WERI-Rb-1 (cell line): ENCODE data around the gene XYLT2.
"Not testable (repeated sequence)": the region's sequence is repeated elsewhere in the genome, so short reads cannot be mapped to it uniquely, and the experiment has no call there.

Experiments used
- DNase-seq: peaks from one replicate; pipeline ENCODE4 v3.0.0-alpha.2; 2020
- H3K27ac ChIP-seq: fragments of 250-450 bp; sonication (Bioruptor Pico); 2 replicates; pipeline ENCODE4 v1.5.1; 2020; ENCODE audit warnings: mild to moderate bottlenecking, moderate library complexity
- H3K27me3 ChIP-seq: fragments of 250-450 bp; sonication (Bioruptor Pico); 2 replicates; pipeline ENCODE4 v1.5.1; 2021; ENCODE audit warnings: mild to moderate bottlenecking, low read depth, moderate library complexity; ENCODE audit not compliant: insufficient read depth, severe bottlenecking
- H3K36me3 ChIP-seq: fragments of 250-450 bp; sonication (Bioruptor Pico); 2 replicates; pipeline ENCODE4 v1.5.1; 2020; ENCODE audit warnings: mild to moderate bottlenecking, moderate library complexity
- H3K4me3 ChIP-seq: 2 replicates; pipeline ENCODE4 v1.5.1; 2011; ENCODE audit warnings: low read depth, mild to moderate bottlenecking, control low read depth, low read length
- H3K9me3 ChIP-seq: fragments of 250-450 bp; sonication (Bioruptor Pico); 2 replicates; pipeline ENCODE4 v1.5.1; 2021; ENCODE audit warnings: mild to moderate bottlenecking, moderate library complexity; ENCODE audit not compliant: severe bottlenecking
- TF ChIP-seq, protein P1 (sequence below): IDR thresholded peaks from 2 replicates; pipeline ENCODE4 v1.5.1; 2011; ENCODE audit warnings: low read depth, mild to moderate bottlenecking, control low read depth, inconsistent platforms, low read length

XYLT2 gene

GRCh38 chr17:50330151-50330775 is 15.7 kb upstream of the XYLT2 start:
- Histone ChIP-seq H3K27me3 (no peaks in the 10 kb centered on the region), H3K9me3 (no peaks in the 10 kb centered on the region), H3K36me3 (no peaks in the 10 kb centered on the region), H3K27ac (no peak overlapping the region), H3K4me3 (no peak overlapping the region)
- no peak for DNase-seq
- TF ChIP-seq, protein P1, sequence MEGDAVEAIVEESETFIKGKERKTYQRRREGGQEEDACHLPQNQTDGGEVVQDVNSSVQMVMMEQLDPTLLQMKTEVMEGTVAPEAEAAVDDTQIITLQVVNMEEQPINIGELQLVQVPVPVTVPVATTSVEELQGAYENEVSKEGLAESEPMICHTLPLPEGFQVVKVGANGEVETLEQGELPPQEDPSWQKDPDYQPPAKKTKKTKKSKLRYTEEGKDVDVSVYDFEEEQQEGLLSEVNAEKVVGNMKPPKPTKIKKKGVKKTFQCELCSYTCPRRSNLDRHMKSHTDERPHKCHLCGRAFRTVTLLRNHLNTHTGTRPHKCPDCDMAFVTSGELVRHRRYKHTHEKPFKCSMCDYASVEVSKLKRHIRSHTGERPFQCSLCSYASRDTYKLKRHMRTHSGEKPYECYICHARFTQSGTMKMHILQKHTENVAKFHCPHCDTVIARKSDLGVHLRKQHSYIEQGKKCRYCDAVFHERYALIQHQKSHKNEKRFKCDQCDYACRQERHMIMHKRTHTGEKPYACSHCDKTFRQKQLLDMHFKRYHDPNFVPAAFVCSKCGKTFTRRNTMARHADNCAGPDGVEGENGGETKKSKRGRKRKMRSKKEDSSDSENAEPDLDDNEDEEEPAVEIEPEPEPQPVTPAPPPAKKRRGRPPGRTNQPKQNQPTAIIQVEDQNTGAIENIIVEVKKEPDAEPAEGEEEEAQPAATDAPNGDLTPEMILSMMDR = 0 out of 2 replicates have a peak, but pooled peaks have one; percentile 7

DNA sequence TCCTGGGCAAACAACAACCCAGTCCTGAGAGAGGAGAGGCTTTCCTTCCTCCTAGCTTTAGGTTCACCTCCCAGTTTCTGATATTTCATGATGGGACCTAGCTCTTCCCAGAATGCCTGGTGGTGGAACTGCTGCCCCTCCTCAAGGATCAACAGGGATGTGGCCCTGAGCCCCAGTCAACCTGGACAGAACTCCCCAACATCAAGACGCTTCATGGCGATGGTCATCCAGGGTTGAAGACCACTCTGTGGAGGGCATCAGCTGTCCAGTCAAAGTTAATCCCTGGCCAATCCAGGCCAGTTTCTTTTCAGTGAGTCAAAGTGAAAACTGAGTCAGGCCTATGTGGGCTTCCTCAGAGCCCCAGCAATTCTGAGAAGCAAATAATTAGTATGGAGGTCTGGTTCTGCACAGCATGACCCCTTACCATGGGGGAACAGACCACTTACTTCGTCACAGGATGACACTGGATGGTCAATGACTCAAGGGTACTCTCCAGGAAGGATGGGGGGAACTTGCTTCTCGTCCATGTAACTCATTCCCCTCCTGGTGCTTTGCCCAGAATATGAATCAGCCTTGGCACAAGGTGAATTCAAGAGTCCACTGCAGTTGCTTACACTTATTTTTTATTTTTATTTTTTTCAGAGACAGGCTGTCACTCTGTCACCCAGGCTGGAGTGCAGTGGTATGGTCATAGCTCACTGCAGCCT is 14.7 kb upstream of the XYLT2 start:
- no peak overlapping the region for H3K4me3 ChIP-seq
- TF ChIP-seq, protein P1 = no peak
- no peak for DNase-seq
- no peaks in the 10 kb centered on the region for H3K9me3 ChIP-seq
- H3K36me3 ChIP-seq = no peaks in the 10 kb centered on the region
- no peak overlapping the region for H3K27ac ChIP-seq
- H3K27me3 ChIP-seq = no peaks in the 10 kb centered on the region

GRCh38 chr17:50332196-50332595 is 13.7 kb upstream of the XYLT2 start:
- TF ChIP-seq, protein P1 = no peak
- Histone ChIP-seq H3K27me3 (no peaks in the 10 kb centered on the region), H3K9me3 (no peaks in the 10 kb centered on the region), H3K4me3 (no peak overlapping the region), H3K36me3 (no peaks in the 10 kb centered on the region), H3K27ac (no peak overlapping the region)
- no peak for DNase-seq

DNA sequence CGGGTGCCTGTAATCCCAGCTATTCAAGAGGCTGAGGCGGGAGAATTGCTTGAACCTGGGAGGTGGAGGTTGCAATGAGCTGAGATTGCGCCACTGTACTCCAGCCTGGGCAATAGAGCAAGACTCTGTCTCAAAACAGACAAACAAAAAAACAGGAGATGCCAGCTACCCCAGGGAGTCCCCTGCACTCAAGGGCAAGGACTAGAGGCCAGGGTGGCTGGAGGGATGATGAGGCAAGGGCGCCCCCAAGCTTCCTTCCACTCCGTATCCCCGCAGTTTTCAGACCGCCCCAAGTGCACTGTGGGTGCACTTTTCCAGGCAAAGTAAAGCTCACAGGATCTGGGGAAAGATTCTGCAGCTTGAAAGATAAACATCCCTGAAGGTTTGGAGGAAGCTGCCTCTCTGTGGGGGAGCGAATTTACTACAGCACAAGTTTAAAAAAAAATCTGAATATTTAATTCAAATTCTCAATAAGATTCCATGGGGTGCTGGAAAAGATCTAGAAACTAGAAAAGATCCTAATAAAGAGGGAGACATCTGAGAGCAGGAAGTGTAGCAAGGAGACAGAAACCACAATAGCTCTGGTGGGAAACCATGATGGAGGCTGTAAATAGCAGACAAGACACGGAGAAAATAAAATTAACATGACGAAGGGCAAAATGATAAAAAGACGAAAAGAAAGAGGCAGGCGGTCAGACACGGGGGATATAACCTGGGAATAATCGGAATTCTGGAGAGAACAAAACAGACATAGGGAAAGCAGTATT is 12.5 kb upstream of the XYLT2 start:
- not testable (repeated sequence) for H3K27ac ChIP-seq, H3K36me3 ChIP-seq, H3K27me3 ChIP-seq, H3K4me3 ChIP-seq, H3K9me3 ChIP-seq
- peak; percentile 77 for DNase-seq
- TF ChIP-seq, protein P1 = peak; percentile 79

DNA sequence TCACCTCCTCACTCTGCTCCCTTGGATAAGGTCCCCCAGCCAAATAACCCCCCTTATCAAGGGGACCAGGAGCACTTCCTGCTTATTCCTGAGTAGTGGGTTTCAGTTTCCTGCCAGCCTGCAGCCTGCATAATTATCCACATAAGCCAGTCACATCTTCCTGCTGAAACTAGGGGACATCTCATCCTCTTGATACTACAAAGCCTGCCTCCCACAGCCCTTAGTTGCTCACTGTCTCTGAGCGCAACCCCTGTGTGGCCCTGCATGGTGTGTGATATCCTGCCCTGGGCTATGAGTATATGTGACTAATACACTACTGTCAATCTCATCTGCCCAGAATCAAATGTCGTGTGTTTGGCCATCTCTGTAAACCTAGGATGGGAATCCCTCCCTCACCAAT is 8.0 kb upstream of the XYLT2 start:
- H3K27ac ChIP-seq = no peak overlapping the region
- no peak overlapping the region for H3K4me3 ChIP-seq
- no peak for DNase-seq
- peaks cover 15% of the 10 kb centered on the region for H3K9me3 ChIP-seq
- no peaks in the 10 kb centered on the region for H3K36me3 ChIP-seq
- no peaks in the 10 kb centered on the region for H3K27me3 ChIP-seq
- TF ChIP-seq, protein P1 = no peak
